Retinal pigment epithelial cell (primary cell): ENCODE measurements around the gene FAIM2.

Source experiments
- DNase-seq: peaks from one replicate; pipeline ENCODE4 v3.0.0-alpha.2; 2010; ENCODE audit warnings: low read depth
- H3K4me3 ChIP-seq: 2 replicates; pipeline ENCODE4 v1.5.1; 2011; ENCODE audit warnings: mild to moderate bottlenecking, low read length, control low read depth, moderate library complexity
- TF ChIP-seq, protein P1 (sequence below): conservative IDR thresholded peaks from 2 replicates; pipeline ENCODE4 v1.5.1; 2011; ENCODE audit warnings: low read depth, low read length, control low read depth, inconsistent platforms

The FAIM2 gene

DNA sequence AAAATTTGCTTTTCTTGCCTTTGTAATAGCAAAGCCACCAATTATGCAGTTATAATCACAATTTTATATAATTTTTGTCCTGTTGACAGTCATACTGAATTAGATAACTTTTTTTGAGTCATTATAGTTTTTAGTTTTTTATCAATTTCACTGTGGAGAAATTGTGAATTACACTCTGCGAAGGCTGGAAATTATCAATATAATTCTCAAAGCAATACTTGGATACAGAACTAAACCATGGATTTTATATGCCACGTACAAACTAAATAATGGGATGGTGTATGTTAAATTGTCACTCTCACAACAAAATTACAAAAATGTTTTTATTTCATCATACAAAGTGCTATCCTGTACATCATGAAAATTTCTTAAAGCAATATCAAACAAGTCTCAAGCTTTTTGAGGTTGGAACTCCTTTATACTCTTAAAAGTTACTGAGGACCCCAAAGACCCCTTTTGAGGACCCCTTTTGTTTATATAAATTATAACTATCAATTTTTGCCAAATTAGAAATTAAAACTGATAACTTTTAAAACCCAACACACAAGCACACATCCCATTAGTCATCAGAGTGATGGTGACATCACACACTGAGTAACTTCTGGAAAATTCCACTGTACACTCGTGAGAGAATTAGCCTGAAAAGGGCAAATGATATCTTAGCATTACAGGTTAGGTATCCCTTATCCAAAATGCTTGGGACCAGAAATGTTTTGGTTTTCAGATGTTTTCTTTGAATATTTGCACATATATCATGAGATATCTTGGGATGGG lies 27.0 kb upstream of the FAIM2 start:
- DNase-seq: no peak
- TF ChIP-seq, protein P1, sequence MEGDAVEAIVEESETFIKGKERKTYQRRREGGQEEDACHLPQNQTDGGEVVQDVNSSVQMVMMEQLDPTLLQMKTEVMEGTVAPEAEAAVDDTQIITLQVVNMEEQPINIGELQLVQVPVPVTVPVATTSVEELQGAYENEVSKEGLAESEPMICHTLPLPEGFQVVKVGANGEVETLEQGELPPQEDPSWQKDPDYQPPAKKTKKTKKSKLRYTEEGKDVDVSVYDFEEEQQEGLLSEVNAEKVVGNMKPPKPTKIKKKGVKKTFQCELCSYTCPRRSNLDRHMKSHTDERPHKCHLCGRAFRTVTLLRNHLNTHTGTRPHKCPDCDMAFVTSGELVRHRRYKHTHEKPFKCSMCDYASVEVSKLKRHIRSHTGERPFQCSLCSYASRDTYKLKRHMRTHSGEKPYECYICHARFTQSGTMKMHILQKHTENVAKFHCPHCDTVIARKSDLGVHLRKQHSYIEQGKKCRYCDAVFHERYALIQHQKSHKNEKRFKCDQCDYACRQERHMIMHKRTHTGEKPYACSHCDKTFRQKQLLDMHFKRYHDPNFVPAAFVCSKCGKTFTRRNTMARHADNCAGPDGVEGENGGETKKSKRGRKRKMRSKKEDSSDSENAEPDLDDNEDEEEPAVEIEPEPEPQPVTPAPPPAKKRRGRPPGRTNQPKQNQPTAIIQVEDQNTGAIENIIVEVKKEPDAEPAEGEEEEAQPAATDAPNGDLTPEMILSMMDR: no peak
- H3K4me3 ChIP-seq: no peak overlapping the region

DNA sequence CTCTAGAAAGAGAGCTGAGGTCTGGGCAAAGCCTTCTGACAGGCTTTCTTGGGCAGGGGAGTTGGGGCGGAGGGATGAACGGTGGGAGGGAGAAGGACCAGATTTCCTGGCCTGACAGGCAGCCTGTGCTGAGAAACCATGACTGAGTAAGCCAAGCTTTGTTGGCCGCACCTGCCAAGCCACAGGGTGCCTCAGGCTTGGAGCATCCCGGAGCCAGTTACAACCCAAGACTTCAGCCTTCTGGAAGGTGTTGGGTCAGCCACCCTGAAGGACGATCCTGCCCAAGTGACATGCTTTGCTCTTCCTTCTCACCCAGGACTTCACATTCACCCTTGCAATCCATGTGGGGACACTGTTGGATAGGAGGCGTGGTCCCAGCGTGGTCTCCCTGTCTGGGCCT lies 25.9 kb upstream of the FAIM2 start:
- no peak overlapping the region for H3K4me3 ChIP-seq
- TF ChIP-seq, protein P1: no peak
- no peak for DNase-seq

DNA sequence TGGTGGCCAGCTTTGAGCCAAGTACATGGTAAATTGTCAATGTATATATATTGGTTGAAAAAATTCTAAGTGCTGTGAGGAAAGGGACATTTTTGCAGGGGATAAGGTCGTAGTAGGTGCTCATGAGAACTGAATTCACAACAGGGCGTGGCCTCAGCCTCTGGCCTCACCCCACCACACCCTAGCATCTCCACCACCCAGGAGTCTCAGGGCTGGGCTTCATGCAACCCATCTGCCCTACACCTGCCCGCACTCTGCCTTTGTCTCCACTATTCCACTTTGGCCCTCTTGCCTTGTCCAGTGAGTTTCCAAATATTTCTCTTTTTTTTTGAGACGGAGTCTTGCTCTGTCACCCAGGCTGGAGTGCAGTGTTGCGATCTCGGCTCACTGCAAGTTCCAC lies 24.8 kb upstream of the FAIM2 start:
- H3K4me3 ChIP-seq: no peak overlapping the region
- DNase-seq: no peak
- TF ChIP-seq, protein P1: no peak

DNA sequence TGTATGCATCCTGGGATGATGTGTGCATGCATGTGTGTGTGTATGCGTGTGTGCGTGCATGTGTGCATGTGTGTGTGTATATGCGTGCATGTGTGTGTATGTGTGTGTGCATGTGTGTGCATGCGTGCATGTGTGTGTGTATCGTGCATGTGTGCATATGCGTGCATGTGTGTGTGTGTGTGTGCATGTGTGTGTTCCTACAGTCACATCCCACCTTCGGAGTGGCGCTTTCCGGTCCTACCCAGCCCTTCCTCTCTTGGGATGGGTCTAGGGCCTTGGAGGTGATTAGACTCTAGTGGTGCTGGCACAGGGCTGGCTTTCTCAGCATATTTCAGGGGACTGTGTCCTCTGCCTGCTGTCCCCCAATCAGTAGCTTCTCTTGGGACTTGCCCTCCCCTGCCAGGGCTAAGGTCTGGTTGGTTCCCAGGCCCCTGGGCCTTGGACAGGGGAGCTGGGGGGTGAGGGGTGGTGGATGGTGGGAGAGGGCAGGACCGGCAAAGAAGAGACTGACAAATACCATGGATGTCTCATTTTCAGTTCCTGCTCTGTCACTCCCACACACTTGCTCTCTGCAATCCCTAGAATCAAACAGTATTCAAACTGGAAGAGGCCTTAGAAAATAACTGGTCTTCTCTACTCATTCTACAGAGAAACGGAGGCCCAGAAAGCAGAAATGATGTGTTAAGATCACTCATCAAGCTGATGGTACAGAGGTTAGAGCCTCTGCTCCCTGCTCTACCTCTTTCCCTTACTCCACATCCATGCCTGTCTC lies 21.9 kb upstream of the FAIM2 start:
- no peak overlapping the region for H3K4me3 ChIP-seq
- TF ChIP-seq, protein P1: no peak
- DNase-seq: no peak

DNA sequence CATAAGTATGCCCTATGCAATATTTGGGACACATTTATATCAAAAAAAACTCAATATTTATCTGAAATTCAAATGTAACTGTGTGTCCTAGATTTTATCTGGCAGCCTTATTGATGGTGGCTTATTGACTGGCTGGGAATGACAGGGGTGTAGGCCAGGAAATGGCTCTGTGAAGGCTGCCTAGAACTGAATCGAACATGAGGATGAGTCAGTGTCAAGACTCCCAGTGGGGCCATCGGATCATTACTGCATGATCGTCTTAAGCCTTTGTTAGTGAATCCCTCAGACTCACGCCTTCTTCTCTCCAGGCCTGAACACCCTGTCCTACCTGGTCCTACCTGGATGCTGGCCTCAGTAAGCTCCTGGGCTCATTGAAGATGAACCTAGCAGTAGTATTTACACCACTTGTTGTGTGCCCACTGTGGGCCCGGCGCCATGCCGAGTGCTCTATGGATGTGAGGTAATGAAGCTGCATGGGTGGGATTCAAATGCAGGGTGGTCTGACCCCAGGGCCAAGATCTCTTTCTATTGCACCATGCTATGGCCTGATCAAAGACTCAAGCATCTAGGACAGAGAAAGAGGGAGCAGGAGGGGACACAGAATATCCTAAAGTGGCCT lies 21.0 kb upstream of the FAIM2 start:
- H3K4me3 ChIP-seq: no peak overlapping the region
- no peak for DNase-seq
- TF ChIP-seq, protein P1: no peak

DNA sequence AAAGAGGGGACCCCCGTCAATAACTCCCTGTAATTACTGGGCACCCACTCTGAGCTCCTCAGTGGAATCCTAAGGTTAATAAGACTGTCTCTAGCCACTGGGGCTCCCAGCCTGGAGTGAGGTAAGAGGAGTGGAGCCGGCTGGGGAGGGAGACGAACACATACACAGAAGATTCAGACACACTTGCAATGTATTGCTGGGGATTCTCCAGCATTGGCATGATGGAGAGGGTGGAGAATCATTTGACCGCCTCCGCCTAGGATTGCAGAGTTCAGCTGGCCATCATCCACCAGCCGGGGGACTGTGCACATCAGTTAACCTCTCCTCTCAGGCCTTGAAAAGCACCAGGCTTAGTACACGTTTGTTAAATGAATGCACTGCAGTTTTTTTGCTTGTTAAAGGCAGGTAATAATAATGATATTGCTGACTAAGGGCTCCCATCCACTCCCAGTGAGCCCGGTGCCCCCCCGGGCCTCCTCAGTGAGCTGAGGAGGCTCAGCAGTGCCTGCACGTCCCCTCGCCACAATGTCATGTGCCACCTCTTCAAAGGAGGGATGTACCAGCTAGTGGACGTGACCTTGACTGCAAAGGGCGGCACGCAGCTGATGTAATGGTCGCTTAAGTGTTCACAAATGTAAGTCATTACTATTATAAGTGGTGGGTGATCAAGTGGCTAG lies 20.3 kb upstream of the FAIM2 start:
- no peak for DNase-seq
- TF ChIP-seq, protein P1: no peak
- no peak overlapping the region for H3K4me3 ChIP-seq
